ENCODE results near the gene ITGAD.

The ITGAD gene

GRCh38 chr16:31427441-31428278 lies 34.5 kb downstream of the ITGAD start (continued):
- TF ChIP-seq ZNF544 (tag by site-specific recombination; IDR thresholded peaks at IDR 0.05) = no peak
- no peak for TF ChIP-seq OVOL3 (tag by site-specific recombination; IDR thresholded peaks at IDR 0.05)
- TF ChIP-seq ZNF664 (tag by site-specific recombination; IDR thresholded peaks at IDR 0.05) = no peak
- TF ChIP-seq ZNF596 (tag by site-specific recombination; IDR thresholded peaks at IDR 0.05) = no peak

GRCh38 chr16:31428279-31428597 lies 35.1 kb downstream of the ITGAD start, which contains the start of gene COX6A2:
Gene COX6A2 (minus strand): TSS chr16:31428360. CDS start chr16:31428325, 35 bp downstream.
- no peaks in the 10 kb centered on the region for H3K36me3 ChIP-seq (ENCODE audit: control insufficient read depth in 2 of 2, insufficient read depth in 1 of 2, low read length in 2 of 2)
- POLR2A ChIA-PET = interaction anchor here (1.2 to 1.5 kb wide), 2 partner anchors 27 to 43 kb away, joined by 3 to 4 read pairs; no protein-coding TSS in a partner anchor
- no peak within 1 kb of the TSS for H3K4me3 ChIP-seq (ENCODE audit: low read depth, low read length)
- CTCF ChIA-PET = interaction anchor here (0.6 kb wide), 1 partner anchor 46 kb away, joined by 3 read pairs; no protein-coding TSS in a partner anchor
- H3K27ac ChIP-seq (ENCODE audit: extremely low read depth, low read depth, low read length) = no peak within 1 kb of the TSS
- H3K9me3 ChIP-seq (ENCODE audit: control insufficient read depth, insufficient read depth, low read depth, low read length) = no peaks in the 10 kb centered on the region
- TF ChIP-seq ZBTB49 (tag by site-specific recombination; IDR thresholded peaks at IDR 0.05; ENCODE audit: low read depth) (no peak), ZNF184 (tag by site-specific recombination; IDR thresholded peaks at IDR 0.05) (no peak), TRIM28 (IDR thresholded peaks at IDR 0.05; ENCODE audit: borderline replicate concordance, low read length) (no peak), SCRT2 (tag by site-specific recombination; IDR thresholded peaks at IDR 0.05) (peak; percentile 56), PRDM10 (tag by site-specific recombination; IDR thresholded peaks at IDR 0.05) (no peak), ZNF221 (tag by site-specific recombination; IDR thresholded peaks at IDR 0.05; ENCODE audit: borderline replicate concordance) (no peak), ZXDB (tag by site-specific recombination; IDR thresholded peaks at IDR 0.05) (no peak), PBX3 (CRISPR knock-in tag; IDR thresholded peaks at IDR 0.05) (no peak)
- H3K4me1 ChIP-seq (ENCODE audit: control insufficient read depth, insufficient read depth, low read length) = no peaks in the 10 kb centered on the region

- Histone ChIP-seq H3K27ac (ENCODE audit: extremely low read depth, low read depth, low read length) (no peak overlapping the region), H3K4me3 (ENCODE audit: low read depth, low read length) (no peak overlapping the region), H3K4me1 (ENCODE audit: control insufficient read depth, insufficient read depth, low read length) (no peaks in the 10 kb centered on the region), H3K36me3 (ENCODE audit: control insufficient read depth in 2 of 2, insufficient read depth in 1 of 2, low read length in 2 of 2) (no peaks in the 10 kb centered on the region), H3K9me3 (ENCODE audit: control insufficient read depth, insufficient read depth, low read depth, low read length) (no peaks in the 10 kb centered on the region)
- CTCF ChIA-PET = interaction anchor here (0.6 kb wide), 1 partner anchor 46 kb away, joined by 3 read pairs; no protein-coding TSS in a partner anchor
- POLR2A ChIA-PET = interaction anchor here (1.2 to 1.5 kb wide), 2 partner anchors 27 to 43 kb away, joined by 3 to 4 read pairs; no protein-coding TSS in a partner anchor
- TF ChIP-seq ZNF266 (tag by site-specific recombination; IDR thresholded peaks at IDR 0.05; ENCODE audit: low read depth) (no peak), ZNF529 (tag by site-specific recombination; IDR thresholded peaks at IDR 0.05; ENCODE audit: insufficient replicate concordance) (no peak), ZNF518A (tag by site-specific recombination; conservative IDR thresholded peaks at IDR 0.05; ENCODE audit: low read depth) (no peak), ELK4 (IDR thresholded peaks at IDR 0.05; ENCODE audit: borderline replicate concordance, low read depth, low read length) (no peak), ZNF610 (tag by site-specific recombination; IDR thresholded peaks at IDR 0.05; ENCODE audit: borderline replicate concordance) (no peak)
Observed at GRCh38 chr16:31428638-31429247, 35.6 kb downstream of the ITGAD start.
